ENCODE results near the gene CTRB1. TPM values are rescaled to one million over a fixed set of nuclear protein-coding genes. Genes with fewer than 3 reads are reported as not detected.
"Not testable (repeated sequence)": the region's sequence is repeated elsewhere in the genome, so short reads cannot be mapped to it uniquely, and the experiment has no call there.

The CTRB1 gene
- total RNA-seq, 2 experiments from 2014 or later: not detected

DNA sequence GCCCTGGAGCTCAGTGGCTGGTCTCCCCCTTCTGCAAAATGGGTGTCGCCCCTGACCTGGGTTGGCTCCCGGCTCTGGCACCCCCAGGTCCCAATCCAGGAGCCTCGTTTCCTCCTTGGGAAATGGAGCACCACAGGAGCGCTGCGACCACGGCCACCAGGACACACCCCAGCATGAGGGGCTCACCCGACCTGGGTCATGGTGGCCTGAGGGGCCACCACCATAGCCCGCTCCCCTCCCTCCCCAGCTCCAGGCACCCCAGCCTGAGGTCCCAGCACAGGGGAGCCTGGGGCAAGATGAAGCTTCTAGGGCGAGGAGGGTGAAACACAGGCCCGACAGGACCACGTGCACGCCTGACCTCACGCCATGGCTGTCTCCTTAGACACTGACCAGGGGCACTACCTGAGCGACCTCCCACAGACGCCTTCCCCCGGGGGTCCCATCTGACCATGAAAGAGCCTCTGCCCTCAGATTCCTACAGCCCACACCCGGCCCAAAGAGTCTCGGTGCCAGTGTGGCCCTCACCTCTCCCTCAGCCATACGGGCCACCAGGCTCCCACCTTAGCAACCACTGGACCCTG lies 20.8 kb downstream of the CTRB1 start:
- Mint-ChIP-seq H3K27ac (no peak overlapping the region), H3K36me3 (ENCODE audit: low read depth) (no peaks in the 10 kb centered on the region), H3K4me3 (no peak overlapping the region), H3K9me3 (no peaks in the 10 kb centered on the region), H3K27me3 (peaks cover 1% of the 10 kb centered on the region), H3K4me1 (ENCODE audit: low read depth) (peaks cover 4% of the 10 kb centered on the region)
- TF ChIP-seq, protein P1, sequence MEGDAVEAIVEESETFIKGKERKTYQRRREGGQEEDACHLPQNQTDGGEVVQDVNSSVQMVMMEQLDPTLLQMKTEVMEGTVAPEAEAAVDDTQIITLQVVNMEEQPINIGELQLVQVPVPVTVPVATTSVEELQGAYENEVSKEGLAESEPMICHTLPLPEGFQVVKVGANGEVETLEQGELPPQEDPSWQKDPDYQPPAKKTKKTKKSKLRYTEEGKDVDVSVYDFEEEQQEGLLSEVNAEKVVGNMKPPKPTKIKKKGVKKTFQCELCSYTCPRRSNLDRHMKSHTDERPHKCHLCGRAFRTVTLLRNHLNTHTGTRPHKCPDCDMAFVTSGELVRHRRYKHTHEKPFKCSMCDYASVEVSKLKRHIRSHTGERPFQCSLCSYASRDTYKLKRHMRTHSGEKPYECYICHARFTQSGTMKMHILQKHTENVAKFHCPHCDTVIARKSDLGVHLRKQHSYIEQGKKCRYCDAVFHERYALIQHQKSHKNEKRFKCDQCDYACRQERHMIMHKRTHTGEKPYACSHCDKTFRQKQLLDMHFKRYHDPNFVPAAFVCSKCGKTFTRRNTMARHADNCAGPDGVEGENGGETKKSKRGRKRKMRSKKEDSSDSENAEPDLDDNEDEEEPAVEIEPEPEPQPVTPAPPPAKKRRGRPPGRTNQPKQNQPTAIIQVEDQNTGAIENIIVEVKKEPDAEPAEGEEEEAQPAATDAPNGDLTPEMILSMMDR (IDR thresholded peaks at IDR 0.05): no peak
- POLR2A ChIA-PET: no interaction called here
- DNase-seq (no peak), ATAC-seq (no peak)
- CTCF ChIA-PET: interaction anchor here (0.8 to 1.1 kb wide), 3 partner anchors 40 to 131 kb away, joined by 3 read pairs; no protein-coding TSS in a partner anchor
- intact Hi-C loops (cut with micrococcal nuclease): no loop called here

DNA sequence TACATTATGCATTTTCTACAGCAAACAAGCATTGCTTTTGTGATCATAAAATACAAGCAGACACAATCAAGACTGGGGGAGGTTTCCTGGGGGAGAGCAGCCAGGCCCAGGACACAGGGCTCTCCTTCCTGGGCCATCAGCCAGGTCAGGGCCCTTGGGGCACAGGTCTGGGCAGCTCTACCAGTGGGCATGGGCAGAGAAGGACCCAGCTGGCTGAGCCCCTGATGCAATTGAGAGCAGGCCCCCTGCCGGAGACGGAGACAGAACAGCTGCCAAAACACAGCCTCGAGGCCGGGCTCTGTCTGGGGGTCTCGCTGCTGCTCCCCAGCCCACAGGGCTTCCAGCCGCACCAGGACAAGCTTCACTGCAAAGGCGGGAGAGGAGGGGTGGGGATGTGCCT lies 21.8 kb downstream of the CTRB1 start:
- H3K27me3 Mint-ChIP-seq; H3K4me3 Mint-ChIP-seq; H3K4me1 Mint-ChIP-seq (ENCODE audit: low read depth); DNase-seq; H3K36me3 Mint-ChIP-seq (ENCODE audit: low read depth); H3K27ac Mint-ChIP-seq; H3K9me3 Mint-ChIP-seq; ATAC-seq; intact Hi-C loops (cut with micrococcal nuclease); POLR2A ChIA-PET: not testable (repeated sequence)
- CTCF ChIA-PET: interaction anchor here (1.0 kb wide), 1 partner anchor 43 kb away, joined by 3 read pairs; no protein-coding TSS in a partner anchor

DNA sequence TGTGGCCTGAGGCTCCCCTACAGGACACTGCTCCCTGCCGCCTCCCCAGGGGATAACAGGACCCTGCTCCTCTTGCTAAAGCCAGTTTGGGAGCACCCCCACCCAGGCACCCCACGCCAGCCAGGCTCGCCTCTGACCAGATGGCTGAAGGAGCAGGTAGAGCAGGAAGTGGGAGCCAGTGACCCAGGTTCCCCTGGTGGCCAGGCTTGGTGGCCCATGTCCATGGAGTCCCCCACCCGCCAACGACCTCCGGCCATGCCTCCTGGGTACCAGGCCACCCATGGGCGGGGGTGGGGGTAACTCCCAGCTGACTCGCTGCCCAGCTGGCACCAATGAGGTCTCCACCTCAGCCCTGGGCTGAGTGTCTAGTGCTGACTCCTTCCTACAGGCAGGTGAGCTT lies 22.6 kb downstream of the CTRB1 start:
- Mint-ChIP-seq H3K36me3 (ENCODE audit: low read depth) (no peaks in the 10 kb centered on the region), H3K4me1 (ENCODE audit: low read depth) (no peaks in the 10 kb centered on the region), H3K9me3 (no peaks in the 10 kb centered on the region), H3K27me3 (no peaks in the 10 kb centered on the region), H3K4me3 (no peak overlapping the region), H3K27ac (no peak overlapping the region)
- no peak for ATAC-seq
- CTCF ChIA-PET: no interaction called here
- DNase-seq: no peak
- intact Hi-C loops (cut with micrococcal nuclease): no loop called here
- TF ChIP-seq, protein P1 (IDR thresholded peaks at IDR 0.05): no peak
- POLR2A ChIA-PET: no interaction called here

DNA sequence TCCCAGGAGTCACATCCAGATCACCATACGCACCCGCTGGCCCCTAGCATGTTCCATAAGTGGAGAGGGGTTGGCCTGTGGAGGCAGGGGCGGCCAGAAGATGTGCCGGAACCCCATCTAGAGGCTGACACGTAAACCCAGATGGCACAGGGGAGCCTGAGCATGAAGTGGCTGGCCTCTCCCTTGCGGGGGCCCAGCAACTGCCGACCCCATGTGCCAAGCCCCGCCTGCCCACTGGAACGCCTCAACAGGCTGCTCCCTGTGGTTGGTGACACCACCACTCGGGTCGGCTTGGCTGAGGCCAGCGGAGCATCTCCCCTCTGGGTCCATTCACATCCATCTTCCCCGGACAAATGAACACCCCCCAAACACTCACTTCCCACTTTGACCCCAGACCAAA lies 23.2 kb downstream of the CTRB1 start:
- Mint-ChIP-seq H3K4me1 (ENCODE audit: low read depth) (no peaks in the 10 kb centered on the region), H3K27ac (no peak overlapping the region), H3K4me3 (no peak overlapping the region), H3K9me3 (no peaks in the 10 kb centered on the region), H3K36me3 (ENCODE audit: low read depth) (no peaks in the 10 kb centered on the region), H3K27me3 (no peaks in the 10 kb centered on the region)
- ChIA-PET POLR2A (no interaction called here), CTCF (no interaction called here)
- TF ChIP-seq, protein P1 (IDR thresholded peaks at IDR 0.05): no peak
- ATAC-seq: no peak
- no peak for DNase-seq
- intact Hi-C loops (cut with micrococcal nuclease): no loop called here

DNA sequence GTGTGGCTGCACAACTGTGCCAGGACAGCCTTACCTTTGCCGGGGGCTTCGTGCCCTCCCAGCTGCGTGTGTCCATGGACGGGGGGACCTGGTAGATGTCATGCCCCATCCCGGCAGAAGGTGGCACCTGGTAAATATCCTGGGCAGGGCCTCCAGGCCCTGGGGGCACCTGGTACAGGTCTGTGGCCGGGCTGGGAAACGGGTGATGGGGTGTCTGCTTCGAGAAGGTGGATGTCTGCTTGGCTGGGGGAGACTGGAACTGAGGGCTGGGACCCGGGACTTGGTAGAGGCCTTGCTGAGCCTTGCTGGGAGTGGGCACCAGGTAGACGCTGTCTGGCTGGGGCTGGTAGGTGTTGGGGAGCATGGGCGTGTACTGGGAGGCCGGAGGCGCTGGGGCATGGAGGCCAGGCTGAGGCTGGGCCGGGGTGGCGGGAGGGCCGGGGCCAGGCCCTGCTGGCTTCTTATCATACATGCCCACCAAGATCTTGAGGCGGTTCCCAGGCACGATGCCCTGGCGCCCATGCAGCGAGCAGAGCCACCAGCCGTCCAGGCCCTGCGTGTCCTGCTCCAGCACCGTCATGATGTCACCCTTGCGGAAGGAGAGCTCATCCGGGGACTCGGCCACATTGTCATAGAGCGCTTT lies 23.8 kb downstream of the CTRB1 start:
- DNase-seq; POLR2A ChIA-PET; ATAC-seq; H3K36me3 Mint-ChIP-seq (ENCODE audit: low read depth); H3K4me3 Mint-ChIP-seq; intact Hi-C loops (cut with micrococcal nuclease); H3K27ac Mint-ChIP-seq; CTCF ChIA-PET; H3K4me1 Mint-ChIP-seq (ENCODE audit: low read depth); H3K27me3 Mint-ChIP-seq; H3K9me3 Mint-ChIP-seq: not testable (repeated sequence)

DNA sequence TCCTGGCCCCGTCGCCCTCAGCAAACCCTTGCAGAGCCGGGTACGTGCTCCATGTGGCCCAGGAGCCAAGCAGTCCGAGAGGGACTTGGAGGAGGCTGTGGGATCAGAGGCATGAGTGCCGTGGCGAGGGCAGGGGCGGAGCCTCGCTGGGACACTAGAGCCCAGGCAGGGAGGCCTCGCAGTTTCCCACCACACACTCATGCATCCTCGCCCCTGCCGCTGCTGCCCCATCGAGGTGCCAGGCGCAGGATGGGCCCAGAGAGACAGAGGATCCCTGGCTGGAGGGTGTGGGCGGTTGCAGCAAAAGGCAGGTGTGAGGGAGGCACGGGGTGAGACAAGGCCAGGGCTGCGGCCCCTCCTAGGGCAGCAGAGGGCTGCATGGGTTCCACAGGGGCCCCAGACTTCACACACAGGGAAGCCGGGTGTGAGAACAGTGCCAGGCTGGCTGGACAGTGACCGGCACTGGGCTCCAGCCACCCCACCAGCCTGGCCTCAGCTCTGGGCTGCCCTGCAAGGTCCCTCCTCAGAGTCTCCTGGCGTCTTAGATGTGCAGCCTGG lies 25.0 kb downstream of the CTRB1 start:
- ChIA-PET CTCF (interaction anchor here (0.9 kb wide), 1 partner anchor 10 kb away, joined by 3 read pairs; no protein-coding TSS in a partner anchor), POLR2A (no interaction called here)
- Mint-ChIP-seq H3K4me3 (no peak overlapping the region), H3K9me3 (no peaks in the 10 kb centered on the region), H3K27me3 (peaks cover 4% of the 10 kb centered on the region), H3K4me1 (ENCODE audit: low read depth) (no peaks in the 10 kb centered on the region), H3K27ac (no peak overlapping the region), H3K36me3 (ENCODE audit: low read depth) (no peaks in the 10 kb centered on the region)
- no peak for ATAC-seq
- TF ChIP-seq, protein P1 (IDR thresholded peaks at IDR 0.05): no peak
- no peak for DNase-seq
- intact Hi-C loops (cut with micrococcal nuclease): no loop called here
